Uterus (tissue), 4 donors: ENCODE measurements around the gene ST8SIA1. TPM values are rescaled to one million over a fixed set of nuclear protein-coding genes. Genes with fewer than 3 reads are reported as not detected.

ENCODE experiments used
- DNase-seq, 2 donors: peaks; one replicate each; pipeline ENCODE4 v3.0.0-alpha.2; 2019 to 2020
- H3K27ac ChIP-seq, 2 donors: fragments of 200-600 bp; sonication (generic); 1 replicate in 1 of 2; 2 replicates in 1 of 2; pipeline ENCODE4 v1.5.1; 2016 to 2018
- H3K27me3 ChIP-seq, 2 donors: fragments of 200-600 bp; sonication (generic); one replicate each; pipeline ENCODE4 v1.5.1; 2018 to 2019; ENCODE audit warnings: control low read depth in 1 of 2
- H3K36me3 ChIP-seq, 2 donors: fragments of 200-600 bp; sonication (generic); one replicate each; pipeline ENCODE4 v1.5.1; 2019; ENCODE audit warnings: control low read depth in 1 of 2
- H3K4me1 ChIP-seq, 2 donors: fragments of 200-600 bp; sonication (generic); one replicate each; pipeline ENCODE4 v1.5.1; 2018 to 2019; ENCODE audit warnings: control low read depth in 1 of 2
- H3K4me3 ChIP-seq, 2 donors: fragments of 200-600 bp; sonication (generic); 1 replicate in 1 of 2; 2 replicates in 1 of 2; pipeline ENCODE4 v1.5.1; 2018 to 2019; ENCODE audit warnings: mild to moderate bottlenecking in 1 of 2
- H3K9me3 ChIP-seq, 2 donors: fragments of 200-600 bp; sonication (generic); one replicate each; pipeline ENCODE4 v1.5.1; 2019; ENCODE audit warnings: control low read depth in 1 of 2
- POLR2A ChIP-seq, 2 donors: fragments of 450-650 bp; IDR thresholded peaks; one replicate each; pipeline ENCODE4 v1.6.1; 2016; ENCODE audit warnings: antibody characterized with exemption in 2 of 2, mild to moderate bottlenecking in 1 of 2, moderate library complexity in 1 of 2
- intact Hi-C: fragments of 100-400 bp; cut with DNase I; formaldehyde crosslinking; loops from one replicate; pipeline ENCODE4 v1.15.1; 2023; ENCODE audit warnings: low total_unique reads
- total RNA-seq, 4 donors: library from RNA; depleted of rRNA in 3 of 4; stranded (reverse); fragments of >200 nt in 3 of 4; gene quantifications; one replicate each; pipeline versions ENCODE4 v1.1.0 to v1.2.4, GENCODE V29; 2014 to 2023
- TF ChIP-seq, protein P1 (sequence below), 4 experiments: fragments of 200-600 bp in 2 of 4; fragments of 450-650 bp in 2 of 4; sonication (generic) in 2 of 4; IDR thresholded peaks; one replicate each; pipeline ENCODE4 v1.5.1; 2016 to 2019; ENCODE audit warnings: antibody characterized with exemption in 4 of 4, mild to moderate bottlenecking in 2 of 4, moderate library complexity in 1 of 4
- donor health status: DM: yes; HTN: yes; CAD: no.

Gene ST8SIA1
- total RNA-seq, 4 donors from 2014 or later: 7.8 to 14.6 (median 9.9) TPM

DNA sequence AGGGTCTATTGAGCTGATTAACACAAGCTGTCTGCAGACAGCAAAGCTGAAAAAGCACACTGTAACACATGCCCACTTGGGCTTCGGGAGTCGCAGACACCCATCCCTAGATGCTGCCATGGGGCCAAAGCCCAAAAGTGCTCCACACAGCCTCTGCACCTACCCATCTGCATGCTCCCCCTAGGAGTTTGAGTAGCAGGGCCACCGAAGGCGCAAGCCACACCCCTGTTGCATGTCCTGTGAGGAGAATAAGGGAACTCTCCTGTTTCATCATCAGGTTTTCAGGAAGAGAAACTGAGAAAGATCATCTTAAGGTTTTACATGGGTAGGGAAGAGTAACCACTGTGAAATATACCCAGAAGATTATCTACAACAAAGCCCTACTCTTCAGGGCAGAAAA, 5.6 kb upstream of the ST8SIA1 start:
- Histone ChIP-seq H3K27ac (no peak overlapping the region), H3K4me1 (no peaks in the 10 kb centered on the region), H3K27me3 (no peaks in the 10 kb centered on the region), H3K4me3 (no peak overlapping the region), H3K9me3 (no peaks in the 10 kb centered on the region), H3K36me3 (no peaks in the 10 kb centered on the region)
- no peak for TF ChIP-seq POLR2A (IDR thresholded peaks at IDR 0.05)
- TF ChIP-seq, protein P1, sequence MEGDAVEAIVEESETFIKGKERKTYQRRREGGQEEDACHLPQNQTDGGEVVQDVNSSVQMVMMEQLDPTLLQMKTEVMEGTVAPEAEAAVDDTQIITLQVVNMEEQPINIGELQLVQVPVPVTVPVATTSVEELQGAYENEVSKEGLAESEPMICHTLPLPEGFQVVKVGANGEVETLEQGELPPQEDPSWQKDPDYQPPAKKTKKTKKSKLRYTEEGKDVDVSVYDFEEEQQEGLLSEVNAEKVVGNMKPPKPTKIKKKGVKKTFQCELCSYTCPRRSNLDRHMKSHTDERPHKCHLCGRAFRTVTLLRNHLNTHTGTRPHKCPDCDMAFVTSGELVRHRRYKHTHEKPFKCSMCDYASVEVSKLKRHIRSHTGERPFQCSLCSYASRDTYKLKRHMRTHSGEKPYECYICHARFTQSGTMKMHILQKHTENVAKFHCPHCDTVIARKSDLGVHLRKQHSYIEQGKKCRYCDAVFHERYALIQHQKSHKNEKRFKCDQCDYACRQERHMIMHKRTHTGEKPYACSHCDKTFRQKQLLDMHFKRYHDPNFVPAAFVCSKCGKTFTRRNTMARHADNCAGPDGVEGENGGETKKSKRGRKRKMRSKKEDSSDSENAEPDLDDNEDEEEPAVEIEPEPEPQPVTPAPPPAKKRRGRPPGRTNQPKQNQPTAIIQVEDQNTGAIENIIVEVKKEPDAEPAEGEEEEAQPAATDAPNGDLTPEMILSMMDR (IDR thresholded peaks at IDR 0.05): no peak
- DNase-seq: no peak
- intact Hi-C loops: no loop called here

DNA sequence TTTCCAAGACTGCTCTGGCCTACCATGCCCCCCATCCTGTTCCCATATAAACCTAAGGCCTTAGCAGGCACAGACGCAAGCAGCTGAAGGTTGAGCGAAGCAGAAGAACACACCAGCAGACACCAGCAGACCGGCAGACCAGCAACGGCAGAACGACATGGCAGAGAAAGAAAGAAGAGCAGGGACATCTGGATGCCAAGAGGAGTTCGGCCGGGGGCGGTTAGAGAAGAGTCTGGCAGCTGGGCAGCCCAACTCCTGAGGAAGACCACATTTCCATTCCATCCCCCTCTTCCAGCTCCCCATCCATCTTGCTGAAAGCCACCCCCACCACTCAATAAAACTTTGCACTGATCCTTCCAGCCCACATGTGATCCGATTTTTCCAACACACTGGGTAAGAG, 5.2 kb upstream of the ST8SIA1 start:
- H3K36me3 ChIP-seq: no peaks in the 10 kb centered on the region
- DNase-seq: no peak
- H3K27me3 ChIP-seq: no peaks in the 10 kb centered on the region
- H3K4me1 ChIP-seq: no peaks in the 10 kb centered on the region
- no peaks in the 10 kb centered on the region for H3K9me3 ChIP-seq
- intact Hi-C loops: loop anchor here (10.0 kb wide), 1 partner anchor 235 kb away; no protein-coding TSS in a partner anchor
- H3K27ac ChIP-seq: no peak overlapping the region
- H3K4me3 ChIP-seq: no peak overlapping the region
- TF ChIP-seq, protein P1 (IDR thresholded peaks at IDR 0.05): no peak
- no peak for TF ChIP-seq POLR2A (IDR thresholded peaks at IDR 0.05)

DNA sequence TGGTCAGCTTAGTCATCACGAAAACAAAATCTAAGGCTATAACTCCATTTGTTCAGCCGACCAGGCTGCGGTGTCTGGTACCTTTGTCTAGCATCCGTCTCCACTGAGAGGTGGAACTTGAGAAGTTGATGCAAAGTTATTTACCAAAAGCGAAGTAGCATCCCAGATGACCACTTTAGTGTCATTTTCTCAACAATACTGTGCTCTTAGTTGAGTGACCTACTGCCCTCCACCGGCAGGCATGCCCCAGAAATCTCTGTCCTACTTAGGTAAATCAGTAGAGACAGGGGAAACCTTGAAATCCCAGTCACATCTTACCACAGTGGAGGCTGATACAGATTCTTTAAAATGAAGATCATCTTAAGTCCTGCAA, 1.3 kb upstream of the ST8SIA1 start:
- intact Hi-C loops: loop anchor here (10.0 kb wide), 1 partner anchor 231 kb away; no protein-coding TSS in a partner anchor
- no peaks in the 10 kb centered on the region for H3K4me1 ChIP-seq
- peak overlapping the region; percentile 76 to 89 for H3K27ac ChIP-seq
- H3K27me3 ChIP-seq: no peaks in the 10 kb centered on the region
- peak in 1 of 2 donors; percentile 59 for DNase-seq
- H3K9me3 ChIP-seq: no peaks in the 10 kb centered on the region
- no peaks in the 10 kb centered on the region for H3K36me3 ChIP-seq
- peak overlapping the region; percentile 62 to 77 for H3K4me3 ChIP-seq
- TF ChIP-seq POLR2A (IDR thresholded peaks at IDR 0.05): no peak
- TF ChIP-seq, protein P1 (IDR thresholded peaks at IDR 0.05): peak in 2 of 4 experiments; percentile 33 to 55

DNA sequence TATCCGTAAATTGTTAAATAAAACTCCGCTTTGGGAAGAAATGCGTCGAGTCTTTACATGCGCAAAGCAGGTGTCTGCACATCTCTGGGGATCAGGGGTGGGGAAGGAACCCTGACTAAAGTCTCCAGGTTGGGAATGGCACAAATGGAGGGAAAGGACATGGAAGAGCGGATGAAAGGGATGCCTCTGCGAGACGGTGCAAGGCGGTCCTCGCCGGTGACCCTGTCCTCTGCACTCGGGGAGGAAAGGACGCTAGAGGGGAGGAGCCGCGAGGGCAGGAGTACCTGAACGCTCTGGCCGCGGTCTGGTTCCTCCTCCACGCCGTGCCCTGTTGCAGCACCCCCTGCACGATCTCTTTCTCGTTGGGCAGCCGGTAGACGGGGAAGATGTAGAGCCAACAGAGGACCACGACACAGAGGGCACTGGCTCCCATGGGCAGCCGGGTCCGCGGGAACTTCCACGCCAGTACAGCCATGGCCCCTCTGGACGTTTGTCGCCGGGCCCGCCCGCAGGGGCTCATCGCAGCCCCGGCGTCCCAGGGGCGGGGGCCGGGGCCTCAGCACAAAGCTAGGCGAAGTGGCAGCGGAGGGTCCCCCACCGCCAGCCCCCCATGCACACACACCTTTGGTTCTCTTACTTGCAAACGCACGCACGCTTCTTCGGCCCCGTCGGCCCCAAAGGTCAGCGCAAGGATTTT, 646 bp downstream of the ST8SIA1 start:
- H3K9me3 ChIP-seq: no peaks in the 10 kb centered on the region
- peak overlapping the region; percentile 62 to 77 for H3K4me3 ChIP-seq
- no peaks in the 10 kb centered on the region for H3K36me3 ChIP-seq
- TF ChIP-seq POLR2A (IDR thresholded peaks at IDR 0.05): no peak
- TF ChIP-seq, protein P1 (IDR thresholded peaks at IDR 0.05): no peak
- intact Hi-C loops: loop anchor here (10.0 kb wide), 1 partner anchor 229 kb away; no protein-coding TSS in a partner anchor
- no peaks in the 10 kb centered on the region for H3K4me1 ChIP-seq
- peak overlapping the region; percentile 76 to 89 for H3K27ac ChIP-seq
- DNase-seq: peak in 1 of 2 donors; percentile 31
- no peaks in the 10 kb centered on the region for H3K27me3 ChIP-seq

DNA sequence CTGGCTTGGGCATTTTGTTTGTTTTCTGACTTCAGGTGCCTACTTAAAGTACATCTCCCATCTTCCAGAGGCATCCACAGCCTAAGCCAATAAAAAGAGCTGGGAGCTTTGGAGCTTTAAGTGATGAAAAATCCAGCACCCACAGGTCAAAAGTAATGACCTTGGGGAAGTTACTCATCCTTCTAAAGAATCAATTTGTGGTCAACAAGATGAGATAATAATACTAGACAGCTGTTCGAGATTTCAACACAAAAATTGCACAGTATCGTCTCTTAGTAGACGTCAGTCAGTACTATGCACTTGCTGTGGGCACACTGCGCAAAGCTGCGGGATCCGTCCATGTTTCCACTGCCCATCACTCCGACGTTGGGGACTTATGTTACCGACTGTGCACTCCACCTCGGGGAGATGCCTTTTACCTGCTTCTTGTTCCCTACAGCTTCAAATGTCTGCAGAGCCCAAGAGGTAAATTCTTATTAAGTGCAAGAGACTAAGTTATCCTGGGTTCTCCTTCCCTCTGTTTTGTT, 1.3 kb downstream of the ST8SIA1 start:
- TF ChIP-seq, protein P1 (IDR thresholded peaks at IDR 0.05): no peak
- TF ChIP-seq POLR2A (IDR thresholded peaks at IDR 0.05): no peak
- Histone ChIP-seq H3K4me1 (no peaks in the 10 kb centered on the region), H3K4me3 (peak overlapping the region; percentile 62 to 77), H3K27ac (peak overlapping the region; percentile 76 to 89), H3K27me3 (no peaks in the 10 kb centered on the region), H3K36me3 (no peaks in the 10 kb centered on the region), H3K9me3 (no peaks in the 10 kb centered on the region)
- intact Hi-C loops: loop anchor here (10.0 kb wide), 1 partner anchor 228 kb away; no protein-coding TSS in a partner anchor
- DNase-seq: no peak
